Glutamatergic neuron (in vitro differentiated cells): ENCODE data around the gene ZBTB22. TPM values are rescaled to one million over a fixed set of nuclear protein-coding genes. Genes with fewer than 3 reads are reported as not detected.

Experiments used
- DNase-seq: peaks from one replicate; pipeline ENCODE4 v3.0.0; 2022
- H3K27ac Mint-ChIP-seq: one replicate; pipeline ENCODE4 v1.8.0; 2020; ENCODE audit warnings: mild to moderate bottlenecking, mixed read lengths, inconsistent platforms; ENCODE audit not compliant: unreplicated experiment
- H3K27me3 Mint-ChIP-seq: one replicate; pipeline ENCODE4 v1.8.0; 2020; ENCODE audit warnings: mild to moderate bottlenecking, moderate library complexity, mixed read lengths, inconsistent platforms; ENCODE audit not compliant: unreplicated experiment
- H3K36me3 Mint-ChIP-seq: one replicate; pipeline ENCODE4 v1.8.0; 2020; ENCODE audit warnings: mild to moderate bottlenecking, mixed read lengths, inconsistent platforms; ENCODE audit not compliant: unreplicated experiment
- H3K4me1 Mint-ChIP-seq: one replicate; pipeline ENCODE4 v1.8.0; 2020; ENCODE audit warnings: mild to moderate bottlenecking, low read depth, mixed read lengths, inconsistent platforms; ENCODE audit not compliant: unreplicated experiment
- H3K4me3 Mint-ChIP-seq: one replicate; pipeline ENCODE4 v1.8.0; 2020; ENCODE audit warnings: mild to moderate bottlenecking, mixed read lengths, inconsistent platforms; ENCODE audit not compliant: unreplicated experiment
- H3K9me3 Mint-ChIP-seq: one replicate; pipeline ENCODE4 v1.8.0; 2020; ENCODE audit warnings: mild to moderate bottlenecking, moderate library complexity, mixed read lengths, inconsistent platforms; ENCODE audit not compliant: unreplicated experiment
- CTCF ChIP-seq: fragments of 200-600 bp; sonication (generic); IDR thresholded peaks from one replicate; pipeline ENCODE4 v1.5.0; 2021; ENCODE audit not compliant: partially characterized antibody, unreplicated experiment
- total RNA-seq: library from RNA; stranded (reverse); fragmentation: NEBNext Ultra II Directional; extraction: Animal tissue kit (Norgen Biotek cat#: 25700); gene quantifications from one replicate; pipeline ENCODE4 v1.2.1, GENCODE V29; 2021; ENCODE audit not compliant: unreplicated experiment

ZBTB22 gene
- total RNA-seq, 1 donor from 2014 or later: 21.7 TPM

- no peaks in the 10 kb centered on the region for H3K4me1 Mint-ChIP-seq
- no peak overlapping the region for H3K4me3 Mint-ChIP-seq
- no peak for TF ChIP-seq CTCF
- no peaks in the 10 kb centered on the region for H3K9me3 Mint-ChIP-seq
- no peak overlapping the region for H3K27ac Mint-ChIP-seq
- H3K27me3 Mint-ChIP-seq: no peaks in the 10 kb centered on the region
- no peak for DNase-seq
- H3K36me3 Mint-ChIP-seq: no peaks in the 10 kb centered on the region
Observed at GRCh38 chr6:33306356-33306755, 11.2 kb downstream of the ZBTB22 start.

GRCh38 chr6:33305052-33305451, 12.5 kb downstream of the ZBTB22 start:
- Mint-ChIP-seq H3K36me3 (no peaks in the 10 kb centered on the region), H3K27ac (no peak overlapping the region), H3K4me1 (no peaks in the 10 kb centered on the region), H3K27me3 (no peaks in the 10 kb centered on the region), H3K4me3 (no peak overlapping the region), H3K9me3 (peaks cover 3% of the 10 kb centered on the region)
- TF ChIP-seq CTCF: no peak
- DNase-seq: no peak

GRCh38 chr6:33304216-33304615, 13.3 kb downstream of the ZBTB22 start:
- Mint-ChIP-seq H3K4me3 (no peak overlapping the region), H3K9me3 (peaks cover 5% of the 10 kb centered on the region), H3K27ac (no peak overlapping the region), H3K27me3 (no peaks in the 10 kb centered on the region), H3K4me1 (no peaks in the 10 kb centered on the region), H3K36me3 (no peaks in the 10 kb centered on the region)
- no peak for TF ChIP-seq CTCF
- DNase-seq: no peak

DNA sequence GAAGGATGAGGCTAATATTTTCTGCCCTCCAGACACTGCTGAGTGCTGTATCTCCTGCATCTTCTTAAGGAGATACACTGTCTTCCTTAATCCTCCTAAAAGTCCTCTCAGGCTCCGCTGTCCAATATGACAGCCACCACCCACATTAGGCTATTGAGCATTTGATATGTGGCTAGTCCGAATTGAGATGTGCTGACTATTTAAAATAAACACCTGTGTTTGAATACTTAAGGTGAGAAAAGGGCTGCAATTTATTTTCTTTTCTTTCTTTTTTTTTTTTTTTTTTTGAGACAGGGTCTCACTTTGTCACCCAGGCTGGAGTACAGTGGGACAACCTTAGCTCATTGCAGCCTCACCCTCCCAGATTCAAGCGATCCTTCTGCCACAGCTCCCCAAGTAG, 15.7 kb downstream of the ZBTB22 start:
- Mint-ChIP-seq H3K9me3 (peaks cover 5% of the 10 kb centered on the region), H3K27me3 (peaks cover 3% of the 10 kb centered on the region), H3K27ac (no peak overlapping the region), H3K4me3 (no peak overlapping the region), H3K4me1 (no peaks in the 10 kb centered on the region), H3K36me3 (no peaks in the 10 kb centered on the region)
- no peak for DNase-seq
- TF ChIP-seq CTCF: no peak

GRCh38 chr6:33299237-33299944, 18.2 kb downstream of the ZBTB22 start:
- peaks cover 5% of the 10 kb centered on the region for H3K9me3 Mint-ChIP-seq
- no peaks in the 10 kb centered on the region for H3K4me1 Mint-ChIP-seq
- H3K36me3 Mint-ChIP-seq: no peaks in the 10 kb centered on the region
- peaks cover 8% of the 10 kb centered on the region for H3K27me3 Mint-ChIP-seq
- peak overlapping the region; percentile 98 for H3K4me3 Mint-ChIP-seq
- H3K27ac Mint-ChIP-seq: peak overlapping the region; percentile 91
- peak; percentile 94 for DNase-seq
- peak; percentile 78 for TF ChIP-seq CTCF
